Activated B cell treated with CpG ODN at 0.5 μM for 24 hours (primary cell): Measurements from ENCODE around the gene TFF3. TPM values are rescaled to one million over a fixed set of nuclear protein-coding genes. Genes with fewer than 3 reads are reported as not detected.

ENCODE experiments used
- ATAC-seq: fragments of 200-7000 bp; cut with Tn5 transposase; one replicate; pipeline ENCODE4 v1.10.0; 2021; ENCODE audit warnings: low read depth, mild to moderate bottlenecking, moderate library complexity
- CTCF ChIA-PET: fragments of 350-600 bp; sonication (Branson Sonifier 250); formaldehyde crosslinking; loops from one replicate; lab custom pipeline; 2021; ENCODE audit warnings: antibody characterized with exemption; lab: Charles Lee
- POLR2A ChIA-PET: fragments of 350-600 bp; sonication (Branson Sonifier 250); formaldehyde crosslinking; loops from one replicate; lab custom pipeline; 2021; ENCODE audit warnings: antibody characterized with exemption; lab: Charles Lee
- DNase-seq: peaks from one replicate; pipeline ENCODE4 v3.0.0; 2022
- H3K27ac Mint-ChIP-seq: one replicate; pipeline ENCODE4 v1.8.0; 2020; ENCODE audit warnings: mixed read lengths
- H3K27me3 Mint-ChIP-seq: one replicate; pipeline ENCODE4 v1.8.0; 2021; ENCODE audit warnings: mixed read lengths
- H3K36me3 Mint-ChIP-seq: one replicate; pipeline ENCODE4 v1.8.0; 2021; ENCODE audit warnings: low read depth, mixed read lengths
- H3K4me1 Mint-ChIP-seq: one replicate; pipeline ENCODE4 v1.8.0; 2021; ENCODE audit warnings: mixed read lengths
- H3K4me3 Mint-ChIP-seq: one replicate; pipeline ENCODE4 v1.8.0; 2020; ENCODE audit warnings: mild to moderate bottlenecking, mixed read lengths
- H3K9me3 Mint-ChIP-seq: one replicate; pipeline ENCODE4 v1.8.0; 2020; ENCODE audit warnings: mixed read lengths
- intact Hi-C: fragments of 100-400 bp; cut with micrococcal nuclease; formaldehyde crosslinking; loops from one replicate; pipeline ENCODE4 v1.15.1; 2024
- total RNA-seq: library from RNA; stranded (reverse); gene quantifications from 2 replicates; pipeline ENCODE4 v1.2.3, GENCODE V29; 2022
- TF ChIP-seq, protein P1 (sequence below): fragments of 200-600 bp; IDR thresholded peaks from one replicate; pipeline ENCODE4 v1.8.0; 2022; ENCODE audit warnings: antibody characterized with exemption, mild to moderate bottlenecking

The TFF3 gene
- total RNA-seq, 1 donor from 2014 or later = not detected

DNA sequence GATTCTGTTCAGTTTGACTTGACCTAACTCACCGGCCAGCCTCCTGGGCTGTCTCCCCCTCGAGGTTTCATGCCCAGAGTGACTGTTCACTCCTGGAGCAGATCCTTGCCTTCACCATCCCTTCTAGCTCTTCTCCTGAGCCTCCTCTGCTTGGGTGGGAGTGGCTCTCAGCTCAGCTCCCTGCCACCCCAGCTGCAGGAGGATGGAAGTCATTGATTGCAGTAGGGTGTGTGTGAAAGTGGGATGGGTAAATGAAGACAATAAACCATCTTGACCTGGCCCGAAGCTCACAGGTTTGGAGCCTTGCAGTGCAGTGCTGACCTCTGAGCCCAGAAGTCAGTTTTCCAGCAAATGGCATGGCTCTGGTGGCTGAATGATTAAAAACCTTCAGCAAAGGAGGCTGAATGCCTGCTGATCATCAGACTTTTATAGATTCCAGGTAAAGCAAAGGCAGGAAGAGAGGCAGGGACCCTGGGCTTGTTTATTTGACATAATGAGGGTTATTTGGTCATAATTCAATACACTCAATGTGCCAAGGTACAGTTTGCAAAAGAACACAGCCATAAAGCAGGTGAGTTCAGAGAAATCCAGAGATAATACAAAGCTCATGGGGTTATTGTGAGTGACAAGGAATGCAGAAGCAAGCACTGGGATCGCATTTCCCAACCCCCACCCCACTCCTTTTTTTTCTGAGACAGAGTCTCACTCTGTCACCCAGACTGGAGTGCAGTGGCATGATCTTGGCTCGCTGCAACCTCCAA lies 17.5 kb upstream of the TFF3 start:
- Mint-ChIP-seq H3K9me3 (peaks cover 21% of the 10 kb centered on the region), H3K4me3 (no peak overlapping the region), H3K27me3 (peaks cover 22% of the 10 kb centered on the region), H3K36me3 (peaks cover 2% of the 10 kb centered on the region), H3K27ac (no peak overlapping the region), H3K4me1 (peaks cover 3% of the 10 kb centered on the region)
- ATAC-seq = no peak
- ChIA-PET POLR2A (no interaction called here), CTCF (no interaction called here)
- intact Hi-C loops = loop anchor here (10.0 kb wide), 1 partner anchor 482 kb away; no protein-coding TSS in a partner anchor
- TF ChIP-seq, protein P1, sequence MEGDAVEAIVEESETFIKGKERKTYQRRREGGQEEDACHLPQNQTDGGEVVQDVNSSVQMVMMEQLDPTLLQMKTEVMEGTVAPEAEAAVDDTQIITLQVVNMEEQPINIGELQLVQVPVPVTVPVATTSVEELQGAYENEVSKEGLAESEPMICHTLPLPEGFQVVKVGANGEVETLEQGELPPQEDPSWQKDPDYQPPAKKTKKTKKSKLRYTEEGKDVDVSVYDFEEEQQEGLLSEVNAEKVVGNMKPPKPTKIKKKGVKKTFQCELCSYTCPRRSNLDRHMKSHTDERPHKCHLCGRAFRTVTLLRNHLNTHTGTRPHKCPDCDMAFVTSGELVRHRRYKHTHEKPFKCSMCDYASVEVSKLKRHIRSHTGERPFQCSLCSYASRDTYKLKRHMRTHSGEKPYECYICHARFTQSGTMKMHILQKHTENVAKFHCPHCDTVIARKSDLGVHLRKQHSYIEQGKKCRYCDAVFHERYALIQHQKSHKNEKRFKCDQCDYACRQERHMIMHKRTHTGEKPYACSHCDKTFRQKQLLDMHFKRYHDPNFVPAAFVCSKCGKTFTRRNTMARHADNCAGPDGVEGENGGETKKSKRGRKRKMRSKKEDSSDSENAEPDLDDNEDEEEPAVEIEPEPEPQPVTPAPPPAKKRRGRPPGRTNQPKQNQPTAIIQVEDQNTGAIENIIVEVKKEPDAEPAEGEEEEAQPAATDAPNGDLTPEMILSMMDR = no peak
- no peak for DNase-seq

DNA sequence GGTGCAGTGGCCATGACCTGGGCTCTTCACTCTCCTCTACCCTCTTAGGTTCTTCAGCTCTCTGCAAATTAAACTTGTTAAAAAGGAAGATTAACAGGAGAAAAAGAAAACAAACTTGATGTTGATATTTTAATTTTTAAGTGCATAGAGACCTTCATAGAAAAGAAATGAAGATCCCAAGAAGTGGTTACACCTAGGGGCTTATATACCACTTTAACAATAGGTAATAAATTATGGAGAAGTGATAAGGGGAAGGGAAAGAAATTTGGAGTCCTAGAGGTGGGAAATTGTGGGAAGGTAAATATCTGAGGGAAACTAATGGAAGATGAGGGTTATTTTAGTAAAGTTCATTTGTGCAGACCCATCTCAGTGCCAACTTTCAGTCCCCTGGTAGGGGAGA lies 16.5 kb upstream of the TFF3 start:
- TF ChIP-seq, protein P1 = no peak
- peaks cover 2% of the 10 kb centered on the region for H3K36me3 Mint-ChIP-seq
- POLR2A ChIA-PET = no interaction called here
- no peak overlapping the region for H3K4me3 Mint-ChIP-seq
- H3K27ac Mint-ChIP-seq = no peak overlapping the region
- CTCF ChIA-PET = no interaction called here
- H3K4me1 Mint-ChIP-seq = no peaks in the 10 kb centered on the region
- ATAC-seq = no peak
- no peak for DNase-seq
- peaks cover 21% of the 10 kb centered on the region for H3K9me3 Mint-ChIP-seq
- H3K27me3 Mint-ChIP-seq = peaks cover 14% of the 10 kb centered on the region
- intact Hi-C loops = loop anchor here (10.0 kb wide), 1 partner anchor 483 kb away; no protein-coding TSS in a partner anchor

DNA sequence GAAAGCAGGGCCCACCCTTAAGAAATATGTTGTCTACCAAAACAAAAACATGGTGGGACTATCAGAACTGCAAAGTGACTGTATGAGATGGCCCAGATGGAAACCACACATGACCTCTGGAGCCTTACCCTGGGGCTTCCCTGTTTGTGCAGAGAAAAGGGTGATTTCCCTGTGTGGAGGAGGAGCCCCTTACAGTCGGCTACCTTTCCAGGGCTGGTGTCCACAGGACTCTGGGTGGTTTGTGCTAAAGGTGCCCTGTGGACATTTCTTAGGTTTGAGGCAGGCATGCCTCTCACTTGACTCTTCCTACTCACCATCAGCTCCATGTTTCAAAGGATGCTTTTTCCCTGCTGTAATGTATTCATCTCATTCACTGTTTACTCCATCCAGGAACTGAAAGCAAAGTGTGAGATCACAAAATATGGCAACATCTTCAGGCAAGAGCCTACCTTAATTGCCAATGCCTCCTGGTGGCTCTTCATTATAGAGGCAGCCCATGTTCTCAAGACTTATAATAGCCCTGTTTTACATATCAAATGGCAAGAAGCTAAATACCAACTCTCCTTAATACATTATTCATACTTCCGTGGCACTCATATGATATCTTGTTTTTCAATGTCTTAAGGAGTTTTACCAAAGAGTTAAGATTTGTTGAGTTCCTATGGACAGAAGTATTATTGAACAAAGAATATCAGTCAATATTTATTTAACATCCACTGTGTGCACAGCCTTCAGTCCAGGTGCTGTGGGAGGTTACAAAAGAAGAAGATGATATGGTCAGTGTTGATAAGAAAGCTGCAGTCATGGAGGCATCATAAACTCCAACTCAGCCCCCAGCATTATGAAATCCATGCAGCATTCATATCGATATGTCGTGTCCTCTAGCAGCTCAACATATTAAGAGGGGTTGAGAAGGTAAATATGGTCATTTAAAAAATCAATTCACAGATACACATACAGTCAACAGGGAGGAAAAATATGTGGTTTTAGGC lies 15.5 kb upstream of the TFF3 start:
- H3K36me3 Mint-ChIP-seq = peaks cover 2% of the 10 kb centered on the region
- ATAC-seq (no peak), DNase-seq (no peak)
- no peaks in the 10 kb centered on the region for H3K4me1 Mint-ChIP-seq
- CTCF ChIA-PET = interaction anchor here (0.9 kb wide), 1 partner anchor 20 kb away, joined by 3 read pairs; no protein-coding TSS in a partner anchor
- peaks cover 14% of the 10 kb centered on the region for H3K27me3 Mint-ChIP-seq
- TF ChIP-seq, protein P1 = no peak
- intact Hi-C loops = loop anchor here (10.0 kb wide), 1 partner anchor 484 kb away; no protein-coding TSS in a partner anchor
- peaks cover 21% of the 10 kb centered on the region for H3K9me3 Mint-ChIP-seq
- POLR2A ChIA-PET = no interaction called here
- H3K4me3 Mint-ChIP-seq = no peak overlapping the region
- no peak overlapping the region for H3K27ac Mint-ChIP-seq

- POLR2A ChIA-PET = no interaction called here
- H3K36me3 Mint-ChIP-seq = no peaks in the 10 kb centered on the region
- intact Hi-C loops = no loop called here
- no peaks in the 10 kb centered on the region for H3K9me3 Mint-ChIP-seq
- peaks cover 2% of the 10 kb centered on the region for H3K4me1 Mint-ChIP-seq
- no peak overlapping the region for H3K4me3 Mint-ChIP-seq
- no peak overlapping the region for H3K27ac Mint-ChIP-seq
- TF ChIP-seq, protein P1 = no peak
- DNase-seq (no peak), ATAC-seq (no peak)
- CTCF ChIA-PET = interaction anchor here (1.1 kb wide), 1 partner anchor 15 kb away, joined by 3 read pairs; no protein-coding TSS in a partner anchor
- peaks cover 19% of the 10 kb centered on the region for H3K27me3 Mint-ChIP-seq
These were observed 9.7 kb upstream of the TFF3 start for GRCh38 chr21:42324896-42325295.
